Measurements from ENCODE around the gene MIF. TPM values are rescaled to one million over a fixed set of nuclear protein-coding genes. Genes with fewer than 3 reads are reported as not detected.

The MIF gene
- polyA plus RNA-seq, 3 donors from 2014 or later, result 788 to 1,627 (median 947) TPM

Other genes starting within 250 kb of the MIF start
- gene RGL4, start 203.4 kb upstream of the MIF start, polyA plus RNA-seq, result 10 to 100 TPM; 40.6 to 47.8 (median 42.8) TPM
- under 1 TPM in 2 of 3 donors, not detected in 1; 0.29 to 1.00 TPM for gene ZNF70, start 143.3 kb upstream of the MIF start, polyA plus RNA-seq
- 1 to 10 TPM in 1 of 3 donors, not detected in 2; 1.3 TPM for gene VPREB3, start 140.0 kb upstream of the MIF start, polyA plus RNA-seq
- gene C22orf15, start 131.4 kb upstream of the MIF start, polyA plus RNA-seq, result 1 to 10 TPM in 1 of 3 donors, not detected in 2; 1.1 TPM
- 1 to 10 TPM; 5.7 to 9.3 (median 8.1) TPM for gene CHCHD10, start 126.4 kb upstream of the MIF start, polyA plus RNA-seq
- 1 to 10 TPM in 2 of 3 donors, under 1 TPM in 1; 0.76 to 1.7 (median 1.2) TPM for gene MMP11, start 121.5 kb upstream of the MIF start, polyA plus RNA-seq
- gene SMARCB1, start 107.4 kb upstream of the MIF start, polyA plus RNA-seq, result 10 to 100 TPM; 28.5 to 49.5 (median 40.3) TPM
- 1 to 10 TPM in 1 of 3 donors, under 1 TPM in 2; 0.61 to 1.2 (median 0.62) TPM for gene DERL3, start 55.4 kb upstream of the MIF start, polyA plus RNA-seq
- gene SLC2A11, start 36.5 kb upstream of the MIF start, polyA plus RNA-seq, result 1 to 10 TPM in 2 of 3 donors, under 1 TPM in 1; 0.48 to 3.0 (median 2.0) TPM
- gene GSTT2B, start 66.8 kb downstream of the MIF start, polyA plus RNA-seq, result not detected
- 1 to 10 TPM in 1 of 3 donors, under 1 TPM in 1, not detected in 1; 0.72 to 2.9 TPM for gene DDTL, start 72.5 kb downstream of the MIF start, polyA plus RNA-seq
- gene DDT, start 80.1 kb downstream of the MIF start, polyA plus RNA-seq, result 100 to 1,000 TPM in 2 of 3 donors, 10 to 100 TPM in 1; 78.8 to 168 (median 105) TPM
- not detected for gene GSTT2, start 85.8 kb downstream of the MIF start, polyA plus RNA-seq
- gene GSTT4, start 111.1 kb downstream of the MIF start, polyA plus RNA-seq, result not detected
- gene CABIN1, start 116.9 kb downstream of the MIF start, polyA plus RNA-seq, result 10 to 100 TPM in 1 of 3 donors, 1 to 10 TPM in 2; 1.5 to 15.0 (median 3.4) TPM

Data from immature natural killer cell (primary cell).